Hepatocyte (in vitro differentiated cells): ENCODE data around the gene FAM234A. TPM values are rescaled to one million over a fixed set of nuclear protein-coding genes. Genes with fewer than 3 reads are reported as not detected.

Experiments
- DNase-seq: peaks from one replicate; pipeline ENCODE4 v3.0.0-alpha.2; 2016; ENCODE audit warnings: low spot score
- H2AFZ ChIP-seq: fragments of 200-600 bp; sonication (generic); 2 replicates; pipeline ENCODE4 v1.6.0; 2016; ENCODE audit warnings: antibody characterized with exemption, mild to moderate bottlenecking
- H3K27ac ChIP-seq: fragments of 200-600 bp; sonication (generic); 2 replicates; pipeline ENCODE4 v1.5.1; 2016; ENCODE audit warnings: mild to moderate bottlenecking
- H3K27me3 ChIP-seq: fragments of 200-600 bp; sonication (generic); 2 replicates; pipeline ENCODE4 v1.6.1; 2016
- H3K36me3 ChIP-seq: fragments of 200-600 bp; sonication (generic); replicated peaks from 2 replicates; pipeline ENCODE4 v1.5.1; 2016; ENCODE audit warnings: low read depth; ENCODE audit not compliant: insufficient read depth
- H3K4me1 ChIP-seq: fragments of 200-600 bp; sonication (generic); 2 replicates; pipeline ENCODE4 v1.5.1; 2016; ENCODE audit warnings: mild to moderate bottlenecking, moderate library complexity; ENCODE audit not compliant: insufficient read depth
- H3K4me2 ChIP-seq: fragments of 200-600 bp; sonication (generic); 2 replicates; pipeline ENCODE4 v1.6.0; 2016
- H3K4me3 ChIP-seq: fragments of 200-600 bp; sonication (generic); 2 replicates; pipeline ENCODE4 v1.5.1; 2016; ENCODE audit warnings: mild to moderate bottlenecking
- H3K79me2 ChIP-seq: fragments of 200-600 bp; sonication (generic); 2 replicates; pipeline ENCODE4 v1.6.0; 2017; ENCODE audit warnings: mild to moderate bottlenecking
- H3K9me2 ChIP-seq: fragments of 200-600 bp; sonication (generic); replicated peaks from 2 replicates; pipeline ENCODE4 v1.6.0; 2017; ENCODE audit warnings: mild to moderate bottlenecking; ENCODE audit not compliant: insufficient read depth
- H3K9me3 ChIP-seq: fragments of 200-600 bp; sonication (generic); 2 replicates; pipeline ENCODE4 v1.5.1; 2016; ENCODE audit warnings: low read depth, mild to moderate bottlenecking
- H4K20me1 ChIP-seq: fragments of 200-600 bp; sonication (generic); 2 replicates; pipeline ENCODE4 v1.6.0; 2016; ENCODE audit warnings: mild to moderate bottlenecking; ENCODE audit not compliant: insufficient read depth, poor library complexity, severe bottlenecking
- CTCF ChIP-seq: fragments of 200-600 bp; sonication (generic); IDR thresholded peaks from 2 replicates; pipeline ENCODE4 v1.5.1; 2016; ENCODE audit warnings: antibody characterized with exemption, mild to moderate bottlenecking; ENCODE audit not compliant: poor library complexity
- EZH2 ChIP-seq: fragments of 200-600 bp; sonication (generic); IDR thresholded peaks from 2 replicates; pipeline ENCODE4 v1.6.1; 2016; ENCODE audit warnings: antibody characterized with exemption, mild to moderate bottlenecking, borderline replicate concordance
- EZH2phosphoT487 ChIP-seq: fragments of 200-600 bp; sonication (generic); IDR thresholded peaks from one replicate; pipeline ENCODE4 v1.6.1; 2018; ENCODE audit warnings: antibody characterized with exemption, mild to moderate bottlenecking, low read depth, moderate library complexity; ENCODE audit not compliant: unreplicated experiment, severe bottlenecking
- WGBS: methylation state at CpG from one replicate; pipeline ENCODE4 v1.1.6; 2016; ENCODE audit warnings: low lambda C conversion rate; ENCODE audit errors: missing lambda C conversion rate; 5-methylcytosine and 5-hydroxymethylcytosine counted together
- polyA plus RNA-seq: library from polyadenylated mRNA; unstranded; fragments of >200 nt; fragmentation: Nextera tagmentation; extraction: Ambion mirVana; gene quantifications from 2 replicates; pipeline ENCODE4 v1.2.1, GENCODE V29; 2016
- total RNA-seq: library from RNA; depleted of rRNA; stranded (reverse); fragments of >200 nt; gene quantifications from 2 replicates; pipeline ENCODE4 v1.2.3, GENCODE V29; 2014

FAM234A gene
- total and polyA plus RNA-seq, 2 experiments from 2014 or later = 84.1 to 106 TPM

GRCh38 chr16:311725-312124 lies 77.1 kb downstream of the FAM234A start:
- peaks cover 26% of the 10 kb centered on the region for H3K79me2 ChIP-seq
- no peak overlapping the region for H3K4me2 ChIP-seq
- no peaks in the 10 kb centered on the region for H3K36me3 ChIP-seq
- H3K4me3 ChIP-seq = no peak overlapping the region
- no peak overlapping the region for H2AFZ ChIP-seq
- peaks cover 8% of the 10 kb centered on the region for H4K20me1 ChIP-seq
- no peaks in the 10 kb centered on the region for H3K9me2 ChIP-seq
- WGBS = 96% methylated on average over 15 of the region's 15 CpGs
- no peaks in the 10 kb centered on the region for H3K27me3 ChIP-seq
- TF ChIP-seq EZH2 (no peak), CTCF (no peak), EZH2phosphoT487 (no peak)
- no peaks in the 10 kb centered on the region for H3K4me1 ChIP-seq
- no peaks in the 10 kb centered on the region for H3K9me3 ChIP-seq
- DNase-seq = no peak
- H3K27ac ChIP-seq = no peak overlapping the region

- Histone ChIP-seq H3K9me2 (no peaks in the 10 kb centered on the region), H4K20me1 (peaks cover 24% of the 10 kb centered on the region), H3K36me3 (no peaks in the 10 kb centered on the region), H3K27me3 (no peaks in the 10 kb centered on the region), H3K9me3 (no peaks in the 10 kb centered on the region), H3K27ac (no peak overlapping the region), H3K79me2 (peaks cover 53% of the 10 kb centered on the region), H3K4me2 (no peak overlapping the region), H2AFZ (no peak overlapping the region), H3K4me1 (no peaks in the 10 kb centered on the region), H3K4me3 (no peak overlapping the region)
- no peak for TF ChIP-seq EZH2phosphoT487
- no peak for TF ChIP-seq EZH2
- TF ChIP-seq CTCF = no peak
- 98% methylated on average over 16 of the region's 16 CpGs for WGBS
- DNase-seq = no peak
These were observed 79.7 kb downstream of the FAM234A start for GRCh38 chr16:314351-314750.

GRCh38 chr16:314795-315299 lies 80.2 kb downstream of the FAM234A start:
- H3K4me3 ChIP-seq = no peak overlapping the region
- no peaks in the 10 kb centered on the region for H3K4me1 ChIP-seq
- H3K79me2 ChIP-seq = peaks cover 58% of the 10 kb centered on the region
- no peak overlapping the region for H2AFZ ChIP-seq
- H3K36me3 ChIP-seq = no peaks in the 10 kb centered on the region
- no peak overlapping the region for H3K4me2 ChIP-seq
- no peaks in the 10 kb centered on the region for H3K9me3 ChIP-seq
- H3K9me2 ChIP-seq = no peaks in the 10 kb centered on the region
- no peak overlapping the region for H3K27ac ChIP-seq
- peaks cover 24% of the 10 kb centered on the region for H4K20me1 ChIP-seq
- no peaks in the 10 kb centered on the region for H3K27me3 ChIP-seq
- TF ChIP-seq EZH2phosphoT487 (no peak), EZH2 (no peak), CTCF (no peak)
- DNase-seq = no peak
- 87% methylated on average over 14 of the region's 14 CpGs for WGBS

Other genes starting within 250 kb of the FAM234A start
- 2.7 and 2.8 TPM in 2 replicates for gene POLR3K, start 181.2 kb upstream of the FAM234A start, total RNA-seq
- 12.1 and 12.5 TPM in 2 replicates for gene POLR3K, start 181.2 kb upstream of the FAM234A start, polyA plus RNA-seq
- 18.2 and 18.3 TPM in 2 replicates for gene SNRNP25, start 181.0 kb upstream of the FAM234A start, total RNA-seq
- gene SNRNP25, start 181.0 kb upstream of the FAM234A start, polyA plus RNA-seq = 35.3 and 43.1 TPM in 2 replicates
- gene RHBDF1, start 162.2 kb upstream of the FAM234A start, total RNA-seq = 21.8 and 41.5 TPM in 2 replicates
- 73.6 and 95.3 TPM in 2 replicates for gene RHBDF1, start 162.2 kb upstream of the FAM234A start, polyA plus RNA-seq
- 67.4 and 85.7 TPM in 2 replicates for gene MPG, start 156.6 kb upstream of the FAM234A start, total RNA-seq
- gene MPG, start 156.6 kb upstream of the FAM234A start, polyA plus RNA-seq = 83.9 and 121 TPM in 2 replicates
- gene NPRL3, start 96.1 kb upstream of the FAM234A start, total RNA-seq = 5.5 and 10.2 TPM in 2 replicates
- gene NPRL3, start 96.1 kb upstream of the FAM234A start, polyA plus RNA-seq = 28.8 and 31.2 TPM in 2 replicates
- gene HBZ, start 82.2 kb upstream of the FAM234A start, total RNA-seq = not detected in 2 replicates
- gene HBZ, start 82.2 kb upstream of the FAM234A start, polyA plus RNA-seq = 0.28 TPM in 1 of 2 replicates, not detected in the other
- not detected in 2 replicates for gene HBM, start 68.8 kb upstream of the FAM234A start, total RNA-seq
- not detected in 2 replicates for gene HBM, start 68.8 kb upstream of the FAM234A start, polyA plus RNA-seq
- not detected in 2 replicates for gene HBA2, start 61.9 kb upstream of the FAM234A start, total RNA-seq
- not detected in 2 replicates for gene HBA2, start 61.9 kb upstream of the FAM234A start, polyA plus RNA-seq
- not detected in 2 replicates for gene HBA1, start 58.1 kb upstream of the FAM234A start, total RNA-seq
- gene HBA1, start 58.1 kb upstream of the FAM234A start, polyA plus RNA-seq = 1.9 TPM in 1 of 2 replicates, not detected in the other
- gene HBQ1, start 54.4 kb upstream of the FAM234A start, total RNA-seq = not detected in 2 replicates
- 0.30 TPM in 1 of 2 replicates, not detected in the other for gene HBQ1, start 54.4 kb upstream of the FAM234A start, polyA plus RNA-seq
- gene LUC7L, start 5.4 kb upstream of the FAM234A start, total RNA-seq = 74.1 and 75.4 TPM in 2 replicates
- gene LUC7L, start 5.4 kb upstream of the FAM234A start, polyA plus RNA-seq = 75.2 and 88.1 TPM in 2 replicates
- 0.04 and 0.57 TPM in 2 replicates for gene RGS11, start 41.1 kb downstream of the FAM234A start, total RNA-seq
- gene RGS11, start 41.1 kb downstream of the FAM234A start, polyA plus RNA-seq = 0.93 and 3.4 TPM in 2 replicates
- gene ARHGDIG, start 45.8 kb downstream of the FAM234A start, total RNA-seq = 0.48 TPM in 1 of 2 replicates, not detected in the other
- 1.0 and 1.1 TPM in 2 replicates for gene ARHGDIG, start 45.8 kb downstream of the FAM234A start, polyA plus RNA-seq
- 0.08 TPM in 1 of 2 replicates, not detected in the other for gene PDIA2, start 48.3 kb downstream of the FAM234A start, total RNA-seq
- 0.47 and 1.0 TPM in 2 replicates for gene PDIA2, start 48.3 kb downstream of the FAM234A start, polyA plus RNA-seq
- 22.5 and 27.2 TPM in 2 replicates for gene AXIN1, start 117.9 kb downstream of the FAM234A start, total RNA-seq
- 16.1 and 22.5 TPM in 2 replicates for gene AXIN1, start 117.9 kb downstream of the FAM234A start, polyA plus RNA-seq
- gene MRPL28, start 135.7 kb downstream of the FAM234A start, total RNA-seq = 80.0 and 88.1 TPM in 2 replicates
- gene MRPL28, start 135.7 kb downstream of the FAM234A start, polyA plus RNA-seq = 126 and 144 TPM in 2 replicates
- 130 and 133 TPM in 2 replicates for gene PGAP6, start 147.2 kb downstream of the FAM234A start, total RNA-seq
- gene PGAP6, start 147.2 kb downstream of the FAM234A start, polyA plus RNA-seq = 205 and 229 TPM in 2 replicates
- gene NME4, start 162.4 kb downstream of the FAM234A start, total RNA-seq = 168 and 227 TPM in 2 replicates
- gene NME4, start 162.4 kb downstream of the FAM234A start, polyA plus RNA-seq = 543 and 611 TPM in 2 replicates
- gene DECR2, start 167.1 kb downstream of the FAM234A start, total RNA-seq = 29.4 and 54.5 TPM in 2 replicates
- gene DECR2, start 167.1 kb downstream of the FAM234A start, polyA plus RNA-seq = 80.5 and 107 TPM in 2 replicates
- gene RAB11FIP3, start 190.8 kb downstream of the FAM234A start, total RNA-seq = 39.9 and 47.3 TPM in 2 replicates
- gene RAB11FIP3, start 190.8 kb downstream of the FAM234A start, polyA plus RNA-seq = 72.8 and 81.0 TPM in 2 replicates